ENCODE data around the gene FAM193A.
"Not testable (repeated sequence)": the region's sequence is repeated elsewhere in the genome, so short reads cannot be mapped to it uniquely, and the experiment has no call there.

Gene FAM193A

DNA sequence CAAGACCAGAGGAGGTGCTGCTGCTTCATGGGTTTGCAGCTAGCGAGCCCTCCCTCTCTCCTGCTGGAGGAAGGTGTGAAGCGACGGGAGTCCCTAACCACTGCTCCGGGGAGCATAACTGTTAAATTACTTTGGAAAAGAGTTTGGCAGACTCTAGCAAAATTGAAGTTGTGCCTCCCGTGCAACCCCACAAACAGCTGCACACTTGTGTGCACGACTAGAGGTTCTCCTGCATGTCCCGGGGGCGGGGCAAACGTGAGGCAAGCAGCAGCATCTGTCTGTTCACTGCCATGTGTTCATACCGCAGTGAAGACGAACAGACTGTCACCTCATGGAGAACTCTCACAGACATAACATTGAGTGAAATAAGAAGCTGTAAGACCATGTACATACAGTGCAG is 185.1 kb downstream of the FAM193A start:
- no peak for DNase-seq (ENCODE audit: low read depth in 2 of 3, low spot score in 1 of 3)

DNA sequence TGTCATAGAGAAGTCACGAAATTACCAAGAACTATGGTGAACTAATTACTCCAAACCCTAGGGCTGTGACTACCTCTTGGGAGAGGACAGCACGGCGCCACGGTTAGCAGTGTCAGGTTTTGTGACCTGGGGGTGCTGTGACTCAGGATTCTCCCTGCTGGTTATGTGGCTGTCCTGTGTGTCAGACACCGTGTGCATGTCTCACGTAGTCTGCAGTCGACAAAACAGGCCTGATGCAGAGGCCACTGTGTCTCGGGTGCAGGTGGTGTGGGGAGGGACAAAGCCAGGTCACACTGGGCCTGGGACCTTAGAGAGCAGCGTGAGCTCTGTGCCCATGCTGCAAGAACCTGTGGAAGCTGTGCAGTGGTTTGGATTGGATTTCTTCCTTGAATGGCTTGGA is 185.6 kb downstream of the FAM193A start:
- no peak for DNase-seq (ENCODE audit: low read depth in 2 of 3, low spot score in 1 of 3)

DNA sequence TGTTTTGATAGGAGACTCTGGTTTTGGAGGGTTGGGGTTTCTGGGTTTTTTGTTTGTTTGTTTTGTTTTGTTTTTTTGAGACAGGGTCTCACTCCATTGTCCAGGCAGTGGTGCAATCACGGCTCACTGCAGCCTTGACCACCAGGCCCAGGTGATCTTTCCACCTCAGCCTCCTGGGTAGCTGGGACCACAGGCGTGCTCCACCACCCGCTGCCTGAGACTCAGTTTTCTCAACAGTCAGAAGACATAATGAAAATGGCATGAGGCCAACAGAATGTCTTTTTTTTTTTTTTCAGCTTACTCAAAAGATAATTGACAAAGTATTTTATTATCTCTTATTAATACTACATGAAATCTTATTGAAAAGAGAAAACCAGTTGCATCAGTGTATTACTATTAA is 187.3 kb downstream of the FAM193A start:
- no peak for DNase-seq (ENCODE audit: low read depth in 2 of 3, low spot score in 1 of 3)

DNA sequence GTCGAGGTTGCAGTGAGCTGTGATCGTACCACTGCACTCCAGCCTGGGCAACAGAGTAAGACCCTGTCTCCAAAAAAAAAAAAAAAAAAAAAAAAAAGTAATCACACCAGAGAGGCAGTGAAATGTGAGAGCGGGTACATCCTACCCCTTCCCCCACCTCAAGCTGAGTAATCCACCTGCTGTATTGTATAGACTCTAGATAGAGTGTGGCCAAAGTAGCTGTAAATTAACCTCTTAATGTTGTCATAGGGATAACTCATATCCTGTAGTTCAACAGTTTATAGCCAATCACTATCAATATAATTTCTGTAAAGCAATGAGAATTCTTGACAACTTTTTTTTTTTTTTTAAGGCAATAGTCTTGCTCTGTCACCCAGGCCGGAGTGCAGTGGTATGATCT is 188.9 kb downstream of the FAM193A start:
- no peak for DNase-seq (ENCODE audit: low read depth in 2 of 3, low spot score in 1 of 3)

DNA sequence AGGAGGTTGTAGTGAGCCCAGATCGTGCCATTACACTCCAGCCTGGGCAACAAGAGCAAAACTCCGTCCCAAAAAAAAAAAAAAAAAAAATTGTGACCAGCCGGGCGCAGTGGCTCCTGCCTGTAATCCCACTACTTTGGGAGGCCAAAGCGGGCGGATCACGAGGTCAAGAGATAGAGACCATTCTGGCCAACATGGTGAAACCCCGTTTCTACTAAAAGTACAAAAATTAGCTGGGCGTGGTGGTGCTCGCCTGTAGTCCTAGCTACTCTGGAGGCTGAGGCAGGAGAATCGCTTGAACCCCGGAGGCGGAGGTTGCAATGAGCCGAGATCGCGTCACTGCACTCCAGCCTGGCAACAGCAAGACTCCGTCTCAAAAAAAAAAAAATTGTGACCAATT is 190.4 kb downstream of the FAM193A start:
- DNase-seq (ENCODE audit: low read depth in 2 of 3, low spot score in 1 of 3) = not testable (repeated sequence)

DNA sequence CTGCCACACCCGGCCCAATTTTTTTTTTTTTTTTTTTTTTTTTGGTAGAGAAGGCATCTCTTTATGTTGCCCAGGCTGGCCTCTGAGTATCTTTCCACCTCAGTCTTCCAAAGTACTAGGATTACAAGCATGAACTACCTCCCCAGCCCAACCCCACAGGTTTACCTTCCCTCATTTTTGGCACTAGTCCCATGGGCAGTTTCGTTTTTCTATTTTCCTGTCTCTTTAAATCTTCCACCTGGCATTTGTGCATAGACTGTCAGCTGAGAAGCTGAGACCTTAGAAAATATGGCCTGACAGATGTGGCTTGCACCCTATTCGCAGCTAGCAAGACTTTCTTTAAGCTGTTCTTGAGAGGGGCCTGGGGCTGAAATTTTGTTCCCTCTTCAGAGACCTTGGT is 191.8 kb downstream of the FAM193A start:
- no peak for DNase-seq (ENCODE audit: low read depth in 2 of 3, low spot score in 1 of 3)

DNA sequence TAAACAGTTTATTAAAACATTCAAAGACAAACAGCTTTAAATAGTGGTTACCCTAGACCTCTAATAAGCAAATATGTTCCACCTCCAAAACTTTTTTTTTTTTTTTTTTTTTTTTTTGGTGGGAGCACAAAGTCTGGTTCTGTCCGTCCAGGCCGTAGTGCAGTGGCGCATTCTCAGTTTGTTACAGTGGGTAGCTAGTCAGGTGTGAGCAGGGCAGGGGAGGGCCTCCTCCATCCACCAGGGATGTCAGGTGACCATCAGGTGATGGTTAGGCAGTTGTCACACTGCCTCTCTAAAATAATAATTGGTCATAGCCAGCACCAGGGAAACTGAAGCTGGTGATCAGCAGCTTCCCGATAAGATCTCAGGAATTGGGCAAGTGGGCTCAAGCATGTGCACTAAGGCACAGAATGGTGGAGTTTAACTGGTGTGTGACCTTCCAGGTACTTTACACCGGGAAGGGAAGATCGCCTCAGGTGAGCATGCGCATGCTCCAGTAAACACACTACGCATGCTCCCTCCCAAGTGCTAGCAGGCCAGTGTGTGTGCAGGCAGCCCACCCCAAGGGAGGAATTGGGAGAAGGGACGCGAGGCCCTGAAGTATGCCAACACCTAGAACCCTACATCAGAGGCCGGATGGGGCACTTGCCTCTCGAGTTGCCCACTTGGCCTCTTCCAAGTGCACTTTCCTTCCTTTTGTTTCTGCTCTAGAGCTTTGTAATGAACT is 192.5 kb downstream of the FAM193A start:
- no peak for DNase-seq (ENCODE audit: low read depth in 2 of 3, low spot score in 1 of 3)

DNA sequence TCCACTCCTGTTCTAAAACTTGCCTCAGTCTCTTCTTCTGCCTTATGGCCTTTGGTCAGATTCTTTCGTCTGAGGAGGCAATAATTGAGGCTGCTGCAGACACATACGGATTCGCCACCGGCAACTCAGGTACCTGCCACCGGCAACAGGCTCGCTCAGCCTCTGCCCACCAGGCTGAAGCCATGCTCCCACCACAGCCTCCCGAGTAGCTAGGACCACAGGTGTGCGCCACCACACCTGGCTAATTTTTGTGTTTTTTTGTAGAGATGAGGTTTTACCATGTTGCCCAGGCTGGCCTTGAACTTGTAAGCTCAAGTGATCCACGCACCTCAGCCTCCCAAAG is 193.1 kb downstream of the FAM193A start:
- no peak for DNase-seq (ENCODE audit: low read depth in 2 of 3, low spot score in 1 of 3)

DNA sequence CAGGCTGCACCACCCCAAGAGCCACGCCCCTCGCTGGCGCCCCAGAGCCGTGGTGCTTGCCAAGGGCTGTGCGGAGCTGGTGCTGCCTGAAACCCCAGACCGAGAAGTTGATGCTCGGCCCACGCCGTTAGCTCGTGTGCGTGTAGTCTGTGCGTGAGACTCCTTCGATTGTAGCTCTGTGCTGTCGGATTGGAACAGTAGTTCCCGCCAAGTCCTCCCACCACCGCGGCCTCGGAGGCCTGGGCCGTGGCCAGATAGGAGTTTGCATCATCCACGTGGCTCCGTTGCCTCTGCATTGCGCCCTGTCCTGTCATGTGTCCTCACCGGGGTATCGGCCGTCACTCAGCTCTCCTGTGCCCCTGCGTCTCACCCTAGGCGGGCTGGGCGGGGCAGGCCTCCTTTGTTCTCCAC is 195.5 kb downstream of the FAM193A start:
- DNase-seq (ENCODE audit: low read depth in 2 of 3, low spot score in 1 of 3) = no peak

DNA sequence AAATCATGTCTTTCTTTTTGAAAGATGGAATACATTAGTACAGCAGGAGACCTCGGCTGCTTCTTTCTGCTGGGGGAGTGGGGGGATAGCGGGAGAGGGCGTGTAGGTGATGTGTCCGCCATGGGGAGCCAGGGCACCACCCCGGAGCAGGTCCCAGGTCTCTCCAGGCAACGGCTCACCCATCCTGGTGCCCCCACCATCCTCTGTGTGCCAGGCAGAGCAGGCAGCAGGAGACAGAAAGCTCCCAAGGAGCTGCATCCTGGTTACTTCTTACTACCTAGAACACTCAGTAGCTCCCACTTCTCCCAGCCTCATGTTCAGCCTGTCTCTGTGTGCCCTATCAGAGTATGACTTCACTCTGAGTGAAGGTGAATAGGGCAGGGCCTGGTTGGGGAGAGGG is 196.1 kb downstream of the FAM193A start:
- DNase-seq (ENCODE audit: low read depth in 2 of 3, low spot score in 1 of 3) = no peak

DNA sequence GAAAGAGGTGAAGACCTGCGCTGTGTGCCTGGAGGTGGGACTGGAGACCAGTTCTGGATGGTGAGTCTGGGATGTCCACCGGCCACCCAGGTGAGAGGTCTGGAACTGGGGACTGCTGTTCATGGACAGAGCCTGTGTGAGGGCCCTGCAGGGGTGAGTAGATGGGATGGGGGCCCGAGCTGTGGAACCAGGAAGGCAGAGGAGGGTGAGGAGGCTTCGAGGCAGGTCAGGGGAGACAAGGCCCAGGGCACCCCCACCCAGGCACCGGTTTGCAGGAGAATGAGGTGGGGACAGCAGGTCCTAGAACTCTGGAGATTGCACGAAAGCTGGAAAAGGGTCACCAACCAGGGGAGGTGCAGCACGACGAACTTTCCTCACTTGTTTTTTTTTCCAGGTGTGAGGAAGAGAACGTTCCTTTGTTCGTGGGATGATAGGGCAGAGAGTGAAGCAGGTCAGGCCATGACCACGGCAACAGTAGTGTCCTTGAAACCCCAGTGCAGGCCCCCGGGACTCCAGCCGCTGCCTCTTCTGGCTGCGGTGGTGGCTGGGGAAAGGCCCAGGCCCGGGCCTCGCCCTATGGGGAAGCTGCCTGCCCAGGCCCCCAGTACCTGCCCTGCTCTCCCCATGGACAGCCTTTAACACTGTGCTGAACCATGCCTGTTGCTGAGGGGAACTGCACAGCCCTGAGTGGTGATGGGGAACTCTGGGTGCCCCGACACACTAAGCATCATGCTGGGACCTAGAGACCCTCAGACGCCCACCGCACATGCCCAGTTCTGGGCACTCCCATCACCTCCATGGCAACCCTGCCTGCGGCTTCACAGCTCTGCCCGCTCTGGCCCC is 196.8 kb downstream of the FAM193A start:
- DNase-seq (ENCODE audit: low read depth in 2 of 3, low spot score in 1 of 3) = no peak

DNA sequence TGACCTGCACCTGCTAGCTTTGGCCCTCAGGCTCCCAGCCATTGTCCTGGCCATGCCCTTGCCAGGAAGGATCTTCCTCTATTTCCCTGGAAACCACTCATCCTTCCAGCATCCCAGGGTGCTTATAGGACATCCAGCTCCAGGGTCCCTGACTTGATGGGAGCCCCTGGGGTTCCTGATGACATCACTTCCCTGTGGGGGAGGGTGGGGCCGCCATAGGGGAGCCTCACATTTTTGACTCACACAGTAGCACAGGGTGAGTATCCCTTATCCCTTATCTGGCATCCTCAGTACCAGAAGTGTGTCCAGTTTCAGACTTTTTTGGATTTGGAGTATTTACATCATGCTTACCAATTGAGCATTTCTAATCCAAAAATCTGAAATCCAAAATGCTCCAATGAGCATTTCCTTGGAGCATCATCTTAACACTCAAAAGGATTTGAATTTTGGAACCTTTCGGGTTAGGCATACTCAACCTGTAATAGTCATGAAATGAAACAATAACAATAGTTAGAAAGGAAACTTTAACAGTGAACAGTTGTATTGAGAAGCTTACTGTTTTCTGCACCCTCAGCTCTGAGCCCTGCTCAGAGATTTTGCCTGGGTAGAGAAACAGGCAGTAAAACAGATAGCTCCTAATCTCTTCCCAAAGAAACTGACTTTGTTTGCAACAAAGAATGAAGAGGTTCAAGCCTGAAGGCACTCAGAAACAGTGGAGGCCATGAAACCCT is 197.6 kb downstream of the FAM193A start:
- no peak for DNase-seq (ENCODE audit: low read depth in 2 of 3, low spot score in 1 of 3)

DNA sequence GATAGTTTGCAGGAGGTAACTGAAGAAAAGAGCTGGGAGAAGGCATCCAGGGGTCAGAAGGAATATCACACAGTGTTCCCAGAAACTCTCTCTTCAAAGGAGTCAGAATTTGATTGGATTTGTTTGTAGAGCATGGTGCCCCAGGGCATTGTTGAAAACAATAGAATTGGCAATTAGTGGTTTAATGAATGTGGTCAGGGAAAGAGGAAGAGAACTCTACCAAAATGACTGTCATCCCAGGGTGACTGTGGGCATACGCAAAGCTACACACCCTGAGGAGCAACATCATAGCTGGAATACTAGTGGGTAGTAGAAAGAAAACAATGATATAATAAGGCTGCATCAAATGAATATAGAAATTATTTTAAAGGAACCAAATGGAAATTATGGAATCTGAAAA is 198.2 kb downstream of the FAM193A start:
- no peak for DNase-seq (ENCODE audit: low read depth in 2 of 3, low spot score in 1 of 3)

DNA sequence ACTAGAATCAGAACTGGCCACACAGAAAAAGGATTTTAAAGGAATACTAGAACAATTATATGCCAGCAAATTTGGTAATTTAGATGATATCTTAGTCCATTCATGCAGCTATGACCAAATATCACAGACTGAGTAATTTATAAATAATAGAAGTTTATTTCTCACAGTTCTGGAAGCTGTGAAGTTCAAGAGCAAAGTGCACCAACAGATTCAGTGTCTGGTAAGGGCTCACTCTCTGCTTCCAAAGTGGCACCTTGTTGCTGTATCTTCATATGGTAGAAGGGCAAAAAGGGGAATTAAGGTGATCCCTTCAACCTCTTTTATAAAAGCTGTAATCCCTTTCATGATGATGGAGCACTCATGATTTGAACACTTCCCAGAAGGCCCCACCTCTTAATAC is 199.4 kb downstream of the FAM193A start:
- DNase-seq (ENCODE audit: low read depth in 2 of 3, low spot score in 1 of 3) = no peak

DNA sequence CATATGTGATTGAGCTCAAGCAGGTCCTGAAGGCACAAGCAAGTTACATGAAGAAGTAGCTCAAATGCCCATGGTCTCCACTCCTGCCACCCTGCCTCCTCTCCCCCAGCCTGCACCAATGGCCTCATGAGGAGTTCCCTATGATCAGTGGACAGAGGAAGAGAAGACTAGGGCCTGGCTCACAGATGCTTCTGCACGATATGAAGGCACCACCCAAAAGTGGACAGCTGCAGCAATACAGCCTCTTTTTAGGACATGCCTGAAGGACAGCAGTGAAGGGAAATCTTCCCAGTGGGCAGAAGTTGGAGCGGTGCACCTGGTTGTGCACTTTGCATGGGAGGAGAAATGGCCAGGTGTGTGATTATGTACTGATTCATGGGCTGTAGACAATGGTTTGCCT is 201.8 kb downstream of the FAM193A start:
- not testable (repeated sequence) for DNase-seq (ENCODE audit: low read depth in 2 of 3, low spot score in 1 of 3)

DNA sequence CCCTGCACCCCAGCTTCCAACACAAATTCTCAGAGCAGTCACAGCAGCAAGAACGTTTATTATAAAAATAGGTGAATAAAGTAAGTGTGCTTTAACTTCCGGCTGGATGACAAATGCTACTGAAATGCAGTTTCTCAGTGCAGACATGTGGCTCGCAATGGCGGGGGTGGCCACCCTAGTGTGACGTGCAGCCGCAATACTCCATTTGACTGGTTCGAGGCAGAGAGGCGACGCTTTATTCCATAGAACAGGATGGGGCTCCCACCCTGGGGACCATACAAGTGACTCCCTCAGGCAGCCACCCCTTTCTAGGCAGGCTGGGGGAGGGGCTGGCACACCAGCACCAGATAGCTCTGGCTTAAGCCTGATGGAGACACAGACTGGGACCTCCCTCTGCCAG is 205.2 kb downstream of the FAM193A start:
- no peak for DNase-seq (ENCODE audit: low read depth in 2 of 3, low spot score in 1 of 3)

DNA sequence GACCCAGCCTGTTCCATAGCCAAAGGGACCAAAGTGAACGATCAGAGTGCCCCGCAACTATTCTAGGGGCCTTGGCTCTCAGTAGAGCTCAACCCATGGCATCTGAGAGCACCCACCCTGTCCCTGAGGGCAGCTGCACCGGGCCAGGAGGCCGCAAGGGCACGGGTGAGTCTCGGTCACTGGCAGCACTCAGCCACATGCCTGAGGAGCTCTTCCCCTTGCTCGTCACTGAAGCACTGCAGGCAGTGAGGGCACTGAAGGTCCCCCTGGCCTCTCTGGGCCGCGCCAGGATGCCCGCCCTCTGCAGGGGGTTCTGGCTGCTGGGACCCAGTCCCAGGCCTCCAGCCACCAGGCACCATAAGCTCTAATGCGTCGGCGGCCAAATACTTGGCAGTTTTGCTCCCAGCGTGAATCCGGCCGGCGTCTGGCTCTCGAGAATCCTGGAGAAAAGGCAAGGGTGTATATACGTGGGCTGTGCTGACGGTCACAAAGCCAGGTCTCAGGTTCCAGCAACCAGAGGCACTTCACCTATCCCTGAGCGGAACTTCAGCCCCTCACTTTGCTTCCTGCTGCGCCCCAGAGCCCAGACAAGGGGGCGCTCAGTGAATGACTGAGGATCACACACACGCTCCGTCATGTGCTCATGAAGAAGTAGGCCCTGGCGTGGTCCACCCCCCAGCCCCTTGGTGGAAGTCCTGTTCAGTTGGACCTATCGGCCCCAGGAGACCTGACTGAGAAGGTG is 205.8 kb downstream of the FAM193A start:
- DNase-seq (ENCODE audit: low read depth in 2 of 3, low spot score in 1 of 3) = no peak

DNA sequence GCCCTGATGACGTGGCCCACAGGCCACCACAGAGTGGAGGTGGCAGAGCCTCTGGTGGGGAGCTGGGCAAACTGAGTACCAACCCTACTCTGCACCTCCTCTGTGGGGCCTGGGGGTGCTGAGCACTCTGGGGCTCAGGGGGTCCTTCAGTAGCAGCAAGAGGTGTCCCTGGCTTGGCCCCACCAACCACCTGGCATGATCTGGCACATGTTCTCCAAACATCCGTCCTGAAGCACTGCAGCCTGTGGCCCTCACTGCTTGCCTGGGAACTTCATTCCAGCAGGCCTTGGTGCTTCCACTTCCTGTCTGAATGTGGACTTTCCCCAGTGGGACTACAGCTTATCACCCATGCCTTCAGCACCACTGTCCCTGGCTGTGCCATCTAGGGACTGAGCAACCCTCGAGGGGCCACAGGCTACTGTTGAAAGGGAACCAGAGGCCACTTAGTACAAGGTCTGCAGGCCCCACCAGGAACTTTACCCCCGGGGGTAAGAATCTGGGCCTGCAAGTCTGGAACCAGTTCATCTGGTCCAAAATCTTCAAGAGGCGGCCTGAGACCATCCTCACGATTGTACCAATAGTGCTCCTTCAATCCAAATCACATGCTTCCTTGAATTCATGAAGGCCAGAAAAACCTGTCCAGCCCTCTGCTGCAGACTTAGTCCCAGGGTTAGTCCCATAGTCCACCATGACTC is 206.5 kb downstream of the FAM193A start:
- no peak for DNase-seq (ENCODE audit: low read depth in 2 of 3, low spot score in 1 of 3)

DNA sequence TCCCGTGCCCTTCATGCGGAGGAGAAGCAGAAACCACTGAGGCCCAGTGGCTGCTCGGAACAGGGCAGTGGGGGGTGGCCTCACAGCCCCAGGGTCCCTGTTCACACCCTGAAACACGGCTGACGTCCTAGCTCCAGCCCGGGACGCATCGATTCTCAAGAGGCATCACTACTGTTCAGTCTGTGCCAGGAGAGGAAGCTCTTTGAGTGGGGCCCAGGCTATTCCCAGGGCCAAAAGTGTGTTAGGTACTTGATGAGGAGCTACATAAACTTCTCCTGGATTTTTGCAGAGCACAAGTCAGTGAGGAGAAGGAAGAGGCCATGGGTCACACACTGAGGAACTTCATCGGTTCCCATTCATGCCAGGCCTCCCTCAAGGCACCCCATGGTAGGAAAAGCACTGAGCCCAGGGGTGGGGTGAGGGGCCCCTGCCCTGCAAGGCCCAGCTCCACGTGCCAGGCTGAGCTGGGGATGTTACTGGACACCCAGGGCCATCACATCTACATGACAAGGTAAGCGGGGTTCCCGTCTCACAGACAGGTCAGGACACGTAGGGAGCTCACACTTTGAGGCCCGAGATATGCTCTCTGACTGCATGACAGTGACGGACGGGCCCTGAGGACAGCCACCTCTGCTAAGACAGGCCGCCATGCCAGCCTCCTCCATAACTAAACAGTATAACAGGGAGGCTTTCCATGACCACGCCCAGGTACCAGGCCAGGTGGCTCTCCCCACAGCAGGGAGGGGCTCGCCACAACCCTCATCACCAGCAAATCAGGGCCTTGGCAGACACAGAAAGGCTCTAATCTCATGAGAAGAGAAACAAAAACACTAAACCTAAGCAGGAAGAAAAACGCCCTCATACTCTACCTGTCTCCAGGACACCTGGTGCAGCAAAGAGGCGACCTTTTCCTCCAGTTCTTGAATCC is 207.3 kb downstream of the FAM193A start:
- no peak for DNase-seq (ENCODE audit: low read depth in 2 of 3, low spot score in 1 of 3)

Measured in stimulated activated CD4-positive, alpha-beta T cell treated with anti-CD3 and anti-CD28 coated beads, Interleukin-12 subunit alpha, Interleukin-12 subunit beta, amount 100 ng/mL, for 48 hours (primary cell).